ENCODE data around the gene MPZ. TPM values are rescaled to one million over a fixed set of nuclear protein-coding genes. Genes with fewer than 3 reads are reported as not detected.
A peak's percentile ranks its signal among the peaks of the same experiment; 100 is the strongest.

Gene MPZ
- polyA plus RNA-seq, 1 donor from 2014 or later: not detected

DNA sequence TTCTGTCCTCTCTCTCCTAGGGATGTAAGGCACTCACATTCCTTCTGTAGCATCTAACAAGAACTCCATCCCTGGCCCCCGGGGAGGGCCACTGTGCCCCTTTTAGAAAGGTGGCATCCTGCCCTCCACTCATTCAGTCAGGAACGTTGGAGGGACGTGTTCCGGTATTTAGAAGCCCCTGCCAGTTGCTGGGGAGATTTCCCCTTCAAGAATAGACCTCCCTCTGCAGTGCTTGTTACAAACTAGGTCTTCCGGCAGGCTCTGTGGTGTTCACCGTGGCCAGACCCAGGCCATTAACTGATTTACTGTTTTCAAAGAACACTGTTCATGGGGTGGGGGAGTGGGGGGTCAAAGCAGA, 50.4 kb downstream of the MPZ start:
- peak overlapping the region; percentile 66 for H3K9ac ChIP-seq (ENCODE audit: low read length)
- H3F3A ChIP-seq (ENCODE audit: insufficient read depth, low read length, poor library complexity, severe bottlenecking): no peaks in the 10 kb centered on the region
- peaks cover 3% of the 10 kb centered on the region for H3K9me3 ChIP-seq (ENCODE audit: low read length)
- TF ChIP-seq SMC3 (conservative IDR thresholded peaks at IDR 0.05; ENCODE audit: poor library complexity) (no peak), POLR2AphosphoS5 (IDR thresholded peaks at IDR 0.05) (no peak), MXI1 (conservative IDR thresholded peaks at IDR 0.05; ENCODE audit: poor library complexity, severe bottlenecking) (no peak), EP300 (conservative IDR thresholded peaks at IDR 0.05; ENCODE audit: poor library complexity, severe bottlenecking) (no peak), RAD21 (conservative IDR thresholded peaks at IDR 0.05) (no peak), TAF1 (IDR thresholded peaks at IDR 0.05; ENCODE audit: low read depth) (no peak), EZH2 (IDR thresholded peaks at IDR 0.05; ENCODE audit: borderline replicate concordance, insufficient read depth, low read length, poor library complexity, severe bottlenecking) (no peak)
- TF ChIP-seq, protein P1, sequence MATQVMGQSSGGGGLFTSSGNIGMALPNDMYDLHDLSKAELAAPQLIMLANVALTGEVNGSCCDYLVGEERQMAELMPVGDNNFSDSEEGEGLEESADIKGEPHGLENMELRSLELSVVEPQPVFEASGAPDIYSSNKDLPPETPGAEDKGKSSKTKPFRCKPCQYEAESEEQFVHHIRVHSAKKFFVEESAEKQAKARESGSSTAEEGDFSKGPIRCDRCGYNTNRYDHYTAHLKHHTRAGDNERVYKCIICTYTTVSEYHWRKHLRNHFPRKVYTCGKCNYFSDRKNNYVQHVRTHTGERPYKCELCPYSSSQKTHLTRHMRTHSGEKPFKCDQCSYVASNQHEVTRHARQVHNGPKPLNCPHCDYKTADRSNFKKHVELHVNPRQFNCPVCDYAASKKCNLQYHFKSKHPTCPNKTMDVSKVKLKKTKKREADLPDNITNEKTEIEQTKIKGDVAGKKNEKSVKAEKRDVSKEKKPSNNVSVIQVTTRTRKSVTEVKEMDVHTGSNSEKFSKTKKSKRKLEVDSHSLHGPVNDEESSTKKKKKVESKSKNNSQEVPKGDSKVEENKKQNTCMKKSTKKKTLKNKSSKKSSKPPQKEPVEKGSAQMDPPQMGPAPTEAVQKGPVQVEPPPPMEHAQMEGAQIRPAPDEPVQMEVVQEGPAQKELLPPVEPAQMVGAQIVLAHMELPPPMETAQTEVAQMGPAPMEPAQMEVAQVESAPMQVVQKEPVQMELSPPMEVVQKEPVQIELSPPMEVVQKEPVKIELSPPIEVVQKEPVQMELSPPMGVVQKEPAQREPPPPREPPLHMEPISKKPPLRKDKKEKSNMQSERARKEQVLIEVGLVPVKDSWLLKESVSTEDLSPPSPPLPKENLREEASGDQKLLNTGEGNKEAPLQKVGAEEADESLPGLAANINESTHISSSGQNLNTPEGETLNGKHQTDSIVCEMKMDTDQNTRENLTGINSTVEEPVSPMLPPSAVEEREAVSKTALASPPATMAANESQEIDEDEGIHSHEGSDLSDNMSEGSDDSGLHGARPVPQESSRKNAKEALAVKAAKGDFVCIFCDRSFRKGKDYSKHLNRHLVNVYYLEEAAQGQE (IDR thresholded peaks at IDR 0.05; ENCODE audit: borderline replicate concordance): no peak
- TF ChIP-seq, protein P2, sequence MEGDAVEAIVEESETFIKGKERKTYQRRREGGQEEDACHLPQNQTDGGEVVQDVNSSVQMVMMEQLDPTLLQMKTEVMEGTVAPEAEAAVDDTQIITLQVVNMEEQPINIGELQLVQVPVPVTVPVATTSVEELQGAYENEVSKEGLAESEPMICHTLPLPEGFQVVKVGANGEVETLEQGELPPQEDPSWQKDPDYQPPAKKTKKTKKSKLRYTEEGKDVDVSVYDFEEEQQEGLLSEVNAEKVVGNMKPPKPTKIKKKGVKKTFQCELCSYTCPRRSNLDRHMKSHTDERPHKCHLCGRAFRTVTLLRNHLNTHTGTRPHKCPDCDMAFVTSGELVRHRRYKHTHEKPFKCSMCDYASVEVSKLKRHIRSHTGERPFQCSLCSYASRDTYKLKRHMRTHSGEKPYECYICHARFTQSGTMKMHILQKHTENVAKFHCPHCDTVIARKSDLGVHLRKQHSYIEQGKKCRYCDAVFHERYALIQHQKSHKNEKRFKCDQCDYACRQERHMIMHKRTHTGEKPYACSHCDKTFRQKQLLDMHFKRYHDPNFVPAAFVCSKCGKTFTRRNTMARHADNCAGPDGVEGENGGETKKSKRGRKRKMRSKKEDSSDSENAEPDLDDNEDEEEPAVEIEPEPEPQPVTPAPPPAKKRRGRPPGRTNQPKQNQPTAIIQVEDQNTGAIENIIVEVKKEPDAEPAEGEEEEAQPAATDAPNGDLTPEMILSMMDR (IDR thresholded peaks at IDR 0.05; ENCODE audit: poor library complexity, severe bottlenecking): no peak
- H3K4me2 ChIP-seq (ENCODE audit: low read length): peak overlapping the region; percentile 33
- H3K27me3 ChIP-seq (ENCODE audit: insufficient read depth, low read depth, low read length): peaks cover 20% of the 10 kb centered on the region
- H4K20me1 ChIP-seq (ENCODE audit: insufficient read depth): no peaks in the 10 kb centered on the region
- H3K79me2 ChIP-seq (replicated peaks; ENCODE audit: insufficient read depth, low read length): no peaks in the 10 kb centered on the region
- no peak overlapping the region for H3K27ac ChIP-seq (ENCODE audit: low read length)
- H3K4me3 ChIP-seq (ENCODE audit: low read length): peak overlapping the region; percentile 80
- no peaks in the 10 kb centered on the region for H3K36me3 ChIP-seq (ENCODE audit: insufficient read depth, low read length)
- H3K9me2 ChIP-seq (ENCODE audit: insufficient read depth, low read length): no peaks in the 10 kb centered on the region
- peak overlapping the region; percentile 25 for H2AFZ ChIP-seq (ENCODE audit: low read depth, low read length)

DNA sequence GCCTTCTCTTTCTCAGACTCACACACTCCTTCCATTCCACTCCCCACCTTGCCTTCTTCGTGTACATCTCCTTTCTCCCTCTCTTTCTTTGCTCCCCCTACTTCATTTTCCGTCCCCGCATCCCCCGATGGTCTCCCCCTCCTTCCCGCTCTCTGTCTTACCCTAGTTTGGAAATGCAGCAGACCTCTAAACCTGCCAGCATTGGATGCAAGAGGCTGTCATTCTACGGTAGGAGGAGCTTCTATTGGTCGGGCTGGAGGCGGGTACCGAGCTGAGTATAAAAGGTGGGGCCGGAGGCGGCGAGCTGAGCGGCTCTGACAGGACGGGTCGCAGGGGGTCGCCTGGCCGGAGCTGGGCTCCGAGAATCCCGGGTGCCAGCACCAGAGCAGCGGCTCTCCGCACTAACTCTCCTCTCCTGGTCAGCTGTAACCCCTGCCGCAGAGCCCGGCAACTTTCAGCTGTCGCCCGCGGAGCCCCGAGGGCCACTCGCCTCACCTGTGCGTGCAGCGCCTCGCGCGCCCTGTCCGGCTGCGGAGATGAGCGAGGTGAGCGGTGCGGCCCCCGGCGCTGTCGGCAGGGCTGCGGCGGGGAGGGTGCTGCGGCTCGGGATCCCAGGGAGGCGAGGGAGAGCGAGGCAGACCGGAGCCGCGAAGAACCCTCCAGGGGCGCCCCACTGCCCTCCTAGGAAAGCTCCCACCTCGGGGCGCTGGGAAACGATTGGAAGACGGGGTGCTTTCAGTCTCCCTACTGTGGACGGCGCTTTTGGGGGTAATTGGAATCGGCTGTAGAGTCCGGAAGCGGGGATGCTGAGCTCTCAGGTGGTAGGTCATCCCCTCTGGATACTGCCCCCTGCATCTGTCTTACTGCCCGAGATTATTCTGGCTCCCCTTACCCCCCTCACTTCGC, 51.1 kb downstream of the MPZ start, which contains the start of gene PCP4L1:
Gene PCP4L1 (plus strand): TSS at position 307 of the 906 bp plus-strand sequence. CDS start 230 bp downstream, at position 537.
- H3K36me3 ChIP-seq (ENCODE audit: insufficient read depth, low read length): no peaks in the 10 kb centered on the region
- H3K4me3 ChIP-seq (ENCODE audit: low read length): peak within 1 kb of the TSS; percentile 80
- H3K9ac ChIP-seq (ENCODE audit: low read length): peak within 1 kb of the TSS; percentile 66
- no peak within 1 kb of the TSS for H3K27ac ChIP-seq (ENCODE audit: low read length)
- peaks cover 20% of the 10 kb centered on the region for H3K27me3 ChIP-seq (ENCODE audit: insufficient read depth, low read depth, low read length)
- peak within 1 kb of the TSS; percentile 25 for H2AFZ ChIP-seq (ENCODE audit: low read depth, low read length)
- TF ChIP-seq POLR2AphosphoS5 (IDR thresholded peaks at IDR 0.05) (peak; percentile 54), SMC3 (conservative IDR thresholded peaks at IDR 0.05; ENCODE audit: poor library complexity) (no peak), RAD21 (conservative IDR thresholded peaks at IDR 0.05) (peak; percentile 23), EZH2 (IDR thresholded peaks at IDR 0.05; ENCODE audit: borderline replicate concordance, insufficient read depth, low read length, poor library complexity, severe bottlenecking) (no peak), TAF1 (IDR thresholded peaks at IDR 0.05; ENCODE audit: low read depth) (no peak), EP300 (conservative IDR thresholded peaks at IDR 0.05; ENCODE audit: poor library complexity, severe bottlenecking) (peak; percentile 31), MXI1 (conservative IDR thresholded peaks at IDR 0.05; ENCODE audit: poor library complexity, severe bottlenecking) (peak; percentile 38)
- TF ChIP-seq, protein P1 (IDR thresholded peaks at IDR 0.05; ENCODE audit: borderline replicate concordance): no peak
- TF ChIP-seq, protein P2 (IDR thresholded peaks at IDR 0.05; ENCODE audit: poor library complexity, severe bottlenecking): peak; percentile 37
- no peaks in the 10 kb centered on the region for H3K9me2 ChIP-seq (ENCODE audit: insufficient read depth, low read length)
- no peaks in the 10 kb centered on the region for H4K20me1 ChIP-seq (ENCODE audit: insufficient read depth)
- H3F3A ChIP-seq (ENCODE audit: insufficient read depth, low read length, poor library complexity, severe bottlenecking): no peaks in the 10 kb centered on the region
- peaks cover 3% of the 10 kb centered on the region for H3K9me3 ChIP-seq (ENCODE audit: low read length)
- H3K79me2 ChIP-seq (replicated peaks; ENCODE audit: insufficient read depth, low read length): no peaks in the 10 kb centered on the region
- H3K4me2 ChIP-seq (ENCODE audit: low read length): peak within 1 kb of the TSS; percentile 33
